GM23248 (cell line): ENCODE measurements around the gene RBPJL.

Experiments used
- EZH2 ChIP-seq: fragments of 200-600 bp; sonication (generic); IDR thresholded peaks from 2 replicates; pipeline ENCODE4 v1.6.1; 2018; ENCODE audit warnings: antibody characterized with exemption, mild to moderate bottlenecking; ENCODE audit not compliant: insufficient read depth, poor library complexity, severe bottlenecking
- EZH2phosphoT487 ChIP-seq: fragments of 200-600 bp; sonication (generic); IDR thresholded peaks from 2 replicates; pipeline ENCODE4 v1.6.1; 2018; ENCODE audit warnings: antibody characterized with exemption, moderate library complexity, mild to moderate bottlenecking, low read depth; ENCODE audit not compliant: insufficient read depth

GRCh38 chr20:45315672-45316071 is 9.0 kb downstream of the RBPJL start:
- TF ChIP-seq EZH2phosphoT487 = no peak
- TF ChIP-seq EZH2 = no peak
